ENCODE measurements around the gene HDAC3.
"Not testable (repeated sequence)": the region's sequence is repeated elsewhere in the genome, so short reads cannot be mapped to it uniquely, and the experiment has no call there.

Gene HDAC3

GRCh38 chr5:141633871-141634561 is 2.6 kb downstream of the HDAC3 start:
- DNase-seq, result no peak

GRCh38 chr5:141632650-141633049 is 4.0 kb downstream of the HDAC3 start:
- no peak for DNase-seq

GRCh38 chr5:141630570-141631140 is 6.0 kb downstream of the HDAC3 start:
- no peak for DNase-seq

DNA sequence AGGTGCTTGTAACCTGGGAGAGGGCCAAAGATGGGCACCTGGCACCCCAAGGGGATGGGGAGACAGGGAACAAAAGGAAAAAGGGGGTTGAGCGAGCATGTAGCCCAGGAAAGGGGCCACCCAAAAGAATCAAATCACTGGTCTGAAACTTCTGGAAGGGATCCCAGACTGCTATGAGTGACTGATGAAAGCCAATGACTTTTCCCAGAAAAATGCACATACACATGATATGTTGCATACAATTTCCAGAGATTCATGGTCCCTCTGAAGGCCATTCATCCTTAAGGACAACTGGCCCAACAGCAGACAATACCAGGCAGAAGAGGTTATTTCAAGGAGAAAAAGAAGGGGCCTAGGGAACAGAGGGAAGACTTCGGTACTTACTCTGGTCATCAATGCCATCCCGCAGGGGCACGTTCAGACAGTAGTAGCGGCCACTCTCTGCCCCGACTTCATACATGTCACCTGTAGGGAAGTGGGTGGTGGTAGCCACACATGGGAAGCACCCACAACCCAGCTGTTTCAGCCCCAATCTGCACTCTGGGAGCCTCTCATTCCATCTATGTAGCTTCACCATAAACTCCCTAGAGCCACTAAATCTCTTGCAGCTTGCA is 8.4 kb downstream of the HDAC3 start:
- no peak for DNase-seq

- no peak for DNase-seq
Measured at GRCh38 chr5:141623611-141624010, 13.0 kb downstream of the HDAC3 start.

DNA sequence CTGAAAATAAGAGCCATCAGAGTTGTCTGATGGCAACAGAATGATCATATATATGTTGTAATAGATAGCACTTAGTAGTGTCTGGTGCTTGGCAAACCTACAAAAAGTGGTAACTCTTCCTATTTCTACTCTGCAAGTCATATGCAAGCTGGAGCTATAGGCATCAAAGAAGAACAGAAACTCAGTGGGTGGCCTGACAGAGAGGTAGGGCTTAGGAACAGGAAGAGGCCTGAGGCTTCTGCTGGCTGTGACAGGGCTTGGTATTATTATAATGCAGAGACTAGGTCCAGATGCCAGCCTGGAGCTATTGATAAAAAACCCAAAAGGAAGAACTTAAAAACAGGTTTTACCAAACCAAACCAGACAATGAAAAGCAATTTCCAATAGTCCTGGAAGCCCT is 13.5 kb downstream of the HDAC3 start:
- no peak for DNase-seq

- DNase-seq, result peak; percentile 97
Measured at GRCh38 chr5:141618804-141619554, 17.7 kb downstream of the HDAC3 start, which contains the start of gene DIAPH1. DIAPH1 (minus strand) TSS chr5:141619000; CDS start chr5:141618914, 86 bp downstream.

DNA sequence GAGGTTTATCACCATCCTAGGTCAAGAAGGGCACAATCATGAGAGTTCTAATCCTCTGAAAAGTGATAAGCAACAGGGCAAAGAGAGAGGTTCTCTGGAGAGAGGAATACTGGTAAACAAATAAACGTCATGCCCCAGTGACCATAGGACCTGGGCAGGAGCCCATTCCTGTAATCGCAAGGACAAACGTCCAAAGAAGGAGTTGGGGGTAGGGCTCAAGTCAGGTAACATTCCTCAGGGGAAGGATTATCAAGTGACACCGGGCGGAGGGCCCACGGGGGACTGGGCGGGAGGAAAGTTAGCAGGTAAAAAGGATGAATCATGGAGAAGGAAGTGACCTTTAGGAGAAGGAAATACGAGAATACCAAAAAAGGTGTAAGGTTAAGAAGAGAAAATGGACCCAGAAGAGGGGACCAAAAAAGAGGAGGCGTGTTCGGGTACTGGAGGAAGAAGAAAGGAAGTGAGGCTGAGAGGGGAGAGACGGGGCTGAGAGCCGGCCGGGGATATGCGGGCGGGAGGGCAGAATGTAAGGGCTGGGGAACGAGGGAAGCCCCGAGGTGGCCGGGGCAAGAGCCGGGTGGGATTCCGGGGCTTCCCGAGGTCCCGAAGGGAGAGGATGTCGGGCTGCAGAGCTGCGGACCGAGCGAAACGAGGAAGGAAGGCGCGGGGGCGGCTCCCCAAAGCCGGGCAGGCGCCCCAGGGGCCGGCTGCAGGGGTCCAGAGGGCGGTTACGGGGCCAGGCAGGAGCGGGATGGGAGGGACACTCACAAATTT is 18.4 kb downstream of the HDAC3 start:
- DNase-seq, result peak; percentile 37

DNA sequence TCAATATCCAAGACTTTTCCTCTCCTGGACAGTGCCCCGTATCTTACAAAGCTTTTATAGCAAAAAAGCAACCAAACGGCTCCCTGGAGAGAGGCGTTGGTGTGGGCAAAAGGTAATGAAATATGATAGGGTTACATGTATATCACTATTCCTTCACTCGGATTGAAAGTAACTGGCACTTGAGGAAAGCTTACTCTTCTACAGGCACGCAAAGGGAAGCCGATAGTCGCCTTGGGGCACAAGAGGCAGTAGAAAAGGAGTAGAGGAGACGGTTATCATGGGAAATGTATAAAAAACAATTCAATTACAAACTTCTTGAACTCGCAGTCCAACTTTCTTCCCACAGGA is 19.0 kb downstream of the HDAC3 start:
- no peak for DNase-seq

DNA sequence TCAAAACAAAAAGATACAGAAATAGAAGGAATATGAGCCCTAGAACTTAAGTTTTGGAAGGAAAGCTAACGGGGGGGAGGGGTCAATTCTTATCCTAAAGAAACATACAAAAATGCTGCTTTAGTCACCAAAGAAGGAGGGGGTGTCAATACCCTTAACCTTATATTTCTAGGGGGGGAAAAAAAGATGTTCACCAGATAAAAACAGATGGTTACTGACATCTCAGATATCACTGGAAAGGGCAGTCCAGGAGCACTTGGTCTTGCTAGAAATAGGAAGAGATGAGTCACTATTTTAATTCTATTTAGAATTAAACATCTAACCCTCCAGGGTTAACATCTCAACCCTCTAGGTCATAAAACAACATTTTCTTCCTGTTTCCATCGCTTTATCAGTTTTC is 19.5 kb downstream of the HDAC3 start:
- no peak for DNase-seq

- DNase-seq, result no peak
Measured at GRCh38 chr5:141615991-141616720, 20.5 kb downstream of the HDAC3 start.

- no peak for DNase-seq
Measured at GRCh38 chr5:141613344-141613743, 23.3 kb downstream of the HDAC3 start.

- DNase-seq, result no peak
Measured at GRCh38 chr5:141611289-141611688, 25.4 kb downstream of the HDAC3 start.

DNA sequence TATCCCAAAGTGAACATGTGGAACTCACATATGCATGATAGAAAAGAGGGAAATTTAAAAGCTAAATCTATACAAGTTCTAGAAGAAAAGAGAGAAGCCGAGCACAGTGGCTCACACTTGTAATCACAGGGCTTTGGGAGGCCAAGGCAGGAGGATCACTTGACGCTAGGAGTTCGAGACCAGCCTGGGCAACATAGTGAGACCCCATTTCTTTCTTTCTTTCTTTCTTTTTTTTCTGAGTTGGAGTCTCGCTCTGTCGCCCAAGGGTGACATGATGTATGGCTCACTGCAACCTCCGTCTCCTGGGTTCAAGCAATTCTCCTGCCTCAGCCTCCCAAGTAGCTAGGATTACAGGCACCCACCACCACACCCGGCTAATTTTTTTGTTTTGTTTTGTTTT is 26.7 kb downstream of the HDAC3 start:
- not testable (repeated sequence) for DNase-seq

- DNase-seq, result no peak
Measured at GRCh38 chr5:141609044-141609443, 27.6 kb downstream of the HDAC3 start.

DNA sequence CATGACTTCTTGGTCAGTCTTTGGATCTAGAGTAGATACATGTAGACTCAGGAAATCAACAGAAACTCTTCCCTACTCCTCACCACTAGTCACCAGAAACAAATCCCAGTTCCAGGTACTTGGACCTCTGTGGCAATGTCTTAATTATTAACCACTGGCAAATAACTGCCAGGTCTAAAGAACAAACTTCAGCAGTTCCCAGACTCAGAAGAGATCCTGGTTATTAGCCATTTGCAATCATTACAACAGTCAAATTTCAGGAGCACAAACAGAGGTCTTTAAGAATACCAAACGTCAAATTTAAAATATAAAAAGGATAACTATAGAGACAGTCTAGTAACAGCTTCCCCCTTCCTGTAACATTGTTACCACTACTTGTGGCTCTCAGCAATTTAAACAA is 28.1 kb downstream of the HDAC3 start:
- DNase-seq, result no peak

- no peak for DNase-seq
Measured at GRCh38 chr5:141608046-141608445, 28.6 kb downstream of the HDAC3 start.

- DNase-seq, result peak; percentile 59
Measured at GRCh38 chr5:141605523-141606277, 30.9 kb downstream of the HDAC3 start.

DNA sequence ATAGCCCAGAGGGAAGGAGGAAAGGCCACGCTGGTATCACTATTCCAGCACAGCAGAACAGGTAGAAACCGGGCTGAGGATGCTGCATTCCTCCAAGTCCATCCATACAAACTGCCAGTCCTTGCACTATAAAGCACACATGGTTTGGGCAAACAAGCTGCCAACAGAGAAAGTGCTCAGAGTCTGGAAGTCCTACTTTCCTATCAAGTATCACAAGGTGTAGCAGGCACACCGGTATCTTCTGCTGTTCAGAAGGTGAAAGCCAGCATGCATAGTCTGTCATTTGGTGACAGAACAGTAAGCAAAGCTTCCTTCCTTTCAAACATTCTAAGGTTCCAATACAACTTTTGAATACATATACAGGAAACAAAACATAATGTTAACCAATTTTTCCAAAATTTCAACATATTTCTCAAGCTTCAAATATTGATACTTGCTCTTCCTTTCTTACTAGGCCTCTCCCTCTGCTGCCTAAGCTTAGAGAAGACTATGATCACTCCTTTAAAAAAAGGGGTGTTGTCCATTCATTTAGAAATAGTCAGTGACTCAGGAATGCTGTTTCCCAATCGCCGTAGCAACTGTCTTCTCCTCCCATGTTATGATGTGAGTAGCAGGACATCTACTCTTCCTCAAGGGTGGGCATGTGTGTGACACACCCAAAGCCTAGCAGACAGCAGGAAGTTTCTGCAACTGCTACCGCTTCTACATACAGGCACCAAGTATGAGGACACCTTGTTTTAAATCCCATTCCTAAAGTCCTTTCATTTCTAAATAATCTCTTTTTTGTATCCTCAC is 32.5 kb downstream of the HDAC3 start:
- DNase-seq, result no peak

- DNase-seq, result no peak
Measured at GRCh38 chr5:141602606-141603005, 34.0 kb downstream of the HDAC3 start.
